B cell (primary cell): ENCODE measurements around the gene YIPF4. TPM values are rescaled to one million over a fixed set of nuclear protein-coding genes. Genes with fewer than 3 reads are reported as not detected.
"Not testable (repeated sequence)": the region's sequence is repeated elsewhere in the genome, so short reads cannot be mapped to it uniquely, and the experiment has no call there.

ENCODE experiments used
- ATAC-seq: fragments of 200-7000 bp; cut with Tn5 transposase; one replicate; pipeline ENCODE4 v1.10.0; 2021; ENCODE audit warnings: low read depth, mild to moderate bottlenecking, moderate number of reproducible peaks, moderate library complexity
- CTCF ChIA-PET: fragments of 350-600 bp; sonication (Branson Sonifier 250); formaldehyde crosslinking; loops from one replicate; lab custom pipeline; 2021; ENCODE audit warnings: antibody characterized with exemption, inconsistent platforms; lab: Charles Lee
- POLR2A ChIA-PET: fragments of 350-600 bp; sonication (Branson Sonifier 250); formaldehyde crosslinking; loops from one replicate; lab custom pipeline; 2021; ENCODE audit warnings: antibody characterized with exemption; lab: Charles Lee
- DNase-seq: peaks from one replicate; pipeline ENCODE4 v3.0.0; 2013
- H2AFZ ChIP-seq: 2 replicates; pipeline ENCODE4 v1.6.1; 2012; ENCODE audit warnings: mild to moderate bottlenecking, low read depth, low read length; ENCODE audit not compliant: insufficient read depth, poor library complexity, severe bottlenecking
- H3K27ac ChIP-seq, 2 donors: 1 replicate in 1 of 2; 2 replicates in 1 of 2; pipeline ENCODE4 v1.5.1; 2012 to 2013; ENCODE audit warnings: low read length in 2 of 2, mild to moderate bottlenecking in 2 of 2, moderate library complexity in 1 of 2
- H3K27me3 ChIP-seq, 4 experiments: fragments of 200-600 bp in 1 of 4; sonication (generic) in 1 of 4; replicated peaks in 1 of 4; 1 replicate in 2 of 4; 2 replicates in 2 of 4; pipeline versions ENCODE4 v1.6.1 to v1.7.0; 2013 to 2016; ENCODE audit warnings: low read length in 3 of 4, mild to moderate bottlenecking in 2 of 4, mixed read lengths in 1 of 4, moderate library complexity in 1 of 4; ENCODE audit not compliant: insufficient read depth in 4 of 4, control insufficient read depth in 3 of 4; ENCODE audit errors: control extremely low read depth in 1 of 4
- H3K36me3 ChIP-seq, 2 experiments: replicated peaks in 1 of 2; 1 replicate in 1 of 2; 2 replicates in 1 of 2; pipeline versions ENCODE4 v1.6.1 to v1.7.1; 2013; ENCODE audit warnings: low read length in 1 of 2; ENCODE audit not compliant: insufficient read depth in 2 of 2, control insufficient read depth in 1 of 2; ENCODE audit errors: control extremely low read depth in 1 of 2, extremely low read depth in 1 of 2
- H3K4me1 ChIP-seq, 2 donors: fragments of 200-600 bp in 1 of 2; sonication (generic) in 1 of 2; 1 replicate in 1 of 2; 2 replicates in 1 of 2; pipeline versions ENCODE4 v1.5.1 to v1.6.1; 2013 to 2017; ENCODE audit warnings: low read length in 2 of 2; ENCODE audit not compliant: control insufficient read depth in 2 of 2, insufficient read depth in 2 of 2
- H3K4me2 ChIP-seq: replicated peaks from 2 replicates; pipeline ENCODE3; 2012; ENCODE audit warnings: mild to moderate bottlenecking, low read depth, low read length; ENCODE audit not compliant: poor library complexity, severe bottlenecking
- H3K4me3 ChIP-seq, 5 experiments: fragments of 200-600 bp in 1 of 5; sonication (generic) in 1 of 5; 1 replicate in 3 of 5; 2 replicates in 2 of 5; pipeline versions ENCODE4 v1.5.1 to v1.7.0; 2011 to 2016; ENCODE audit warnings: low read length in 4 of 5, mild to moderate bottlenecking in 4 of 5, low read depth in 2 of 5, control low read depth in 1 of 5, moderate library complexity in 1 of 5; ENCODE audit not compliant: insufficient read depth in 1 of 5; ENCODE audit errors: control extremely low read depth in 1 of 5, extremely low read depth in 1 of 5
- H3K79me2 ChIP-seq: fragments of 200-600 bp; sonication (generic); one replicate; pipeline ENCODE4 v1.6.0; 2016; ENCODE audit warnings: low read length; ENCODE audit not compliant: control insufficient read depth, insufficient read depth
- H3K9ac ChIP-seq: fragments of 200-600 bp; sonication (generic); 2 replicates; pipeline ENCODE4 v1.6.1; 2017; ENCODE audit warnings: mild to moderate bottlenecking, low read length, moderate library complexity
- H3K9me3 ChIP-seq, 3 donors: one replicate each; pipeline versions ENCODE4 v1.6.1 to v1.7.1; 2013; ENCODE audit warnings: low read length in 2 of 3; ENCODE audit not compliant: control insufficient read depth in 2 of 3, insufficient read depth in 1 of 3; ENCODE audit errors: control extremely low read depth in 1 of 3
- H4K20me1 ChIP-seq: 2 replicates; pipeline ENCODE4 v1.6.0; 2012; ENCODE audit warnings: mild to moderate bottlenecking, low read length; ENCODE audit not compliant: insufficient read depth, control insufficient read depth, poor library complexity, severe bottlenecking
- H3K27ac Mint-ChIP-seq: one replicate; pipeline ENCODE4 v1.8.0; 2021; ENCODE audit warnings: mixed read lengths
- H3K27me3 Mint-ChIP-seq: one replicate; pipeline ENCODE4 v1.8.0; 2021; ENCODE audit warnings: mixed read lengths
- H3K4me1 Mint-ChIP-seq: one replicate; pipeline ENCODE4 v1.8.0; 2021; ENCODE audit warnings: mixed read lengths
- H3K4me3 Mint-ChIP-seq: one replicate; pipeline ENCODE4 v1.8.0; 2021; ENCODE audit warnings: mixed read lengths
- H3K9me3 Mint-ChIP-seq: one replicate; pipeline ENCODE4 v1.8.0; 2022; ENCODE audit warnings: mixed read lengths; ENCODE audit not compliant: insufficient read depth
- EZH2 ChIP-seq: IDR thresholded peaks from 2 replicates; pipeline ENCODE4 v1.6.1; 2012; ENCODE audit warnings: borderline replicate concordance, low read depth, mild to moderate bottlenecking, moderate library complexity, low read length; ENCODE audit not compliant: insufficient read depth, poor library complexity, severe bottlenecking
- WGBS: methylation state at CpG from one replicate; pipeline ENCODE4 v1.1.5; 2013; ENCODE audit warnings: missing lambda C conversion rate; ENCODE audit not compliant: insufficient coverage; 5-methylcytosine and 5-hydroxymethylcytosine counted together
- intact Hi-C: fragments of 100-400 bp; cut with micrococcal nuclease; formaldehyde crosslinking; loops from one replicate; pipeline ENCODE4 v1.10.0; 2022
- polyA plus RNA-seq: library from polyadenylated mRNA; depleted of rRNA; stranded (reverse); fragments of >200 nt; gene quantifications from 2 replicates; pipeline ENCODE4 v1.2.3, GENCODE V29; 2012
- total RNA-seq, 2 donors: library from RNA; stranded (reverse); fragments of 120-200 nt in 1 of 2; gene quantifications; 1 replicate in 1 of 2; 2 replicates in 1 of 2; pipeline versions ENCODE4 v1.2.3 to v1.2.4, GENCODE V29; 2013 to 2022
- TF ChIP-seq, protein P1 (sequence below): fragments of 200-600 bp; IDR thresholded peaks from one replicate; pipeline ENCODE4 v1.8.0; 2022; ENCODE audit warnings: antibody characterized with exemption, mild to moderate bottlenecking

YIPF4 gene
- total and polyA plus RNA-seq, 2 donors (not counting 1 experiment from before 2014, with no cell fraction given): 3.4 to 42.4 TPM

DNA sequence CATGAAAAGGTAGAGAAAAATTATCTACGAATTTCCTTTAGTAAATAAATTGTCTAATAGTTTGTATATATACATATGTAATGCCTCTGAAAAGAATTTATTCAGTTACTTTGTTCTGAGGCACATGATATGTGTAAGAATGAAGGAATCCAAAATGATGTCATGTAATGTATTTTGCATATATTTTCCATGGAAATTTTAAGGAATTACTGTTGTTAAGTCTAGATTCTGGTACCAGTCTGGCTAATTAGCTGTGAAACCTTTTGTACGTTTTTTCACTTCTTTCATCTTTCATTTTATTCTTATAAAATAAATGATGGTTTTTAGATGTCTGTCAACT lies 12.3 kb downstream of the YIPF4 start:
- H2AFZ ChIP-seq: no peak overlapping the region
- no peak overlapping the region for H3K27ac ChIP-seq
- Mint-ChIP-seq H3K27ac (no peak overlapping the region), H3K4me3 (no peak overlapping the region), H3K9me3 (no peaks in the 10 kb centered on the region), H3K4me1 (peaks cover 21% of the 10 kb centered on the region), H3K27me3 (no peaks in the 10 kb centered on the region)
- H3K4me1 ChIP-seq: no peaks in the 10 kb centered on the region
- H3K9ac ChIP-seq: no peak overlapping the region
- ChIA-PET POLR2A (no interaction called here), CTCF (no interaction called here)
- H4K20me1 ChIP-seq: peaks cover 38% of the 10 kb centered on the region
- intact Hi-C loops: no loop called here
- H3K9me3 ChIP-seq: peaks cover 0 to 6% (median 0%) of the 10 kb centered on the region in 3 donors
- no peak overlapping the region for H3K4me2 ChIP-seq
- no peaks in the 10 kb centered on the region for H3K27me3 ChIP-seq
- DNase-seq: no peak
- H3K79me2 ChIP-seq: peaks cover 48% of the 10 kb centered on the region
- TF ChIP-seq, protein P1, sequence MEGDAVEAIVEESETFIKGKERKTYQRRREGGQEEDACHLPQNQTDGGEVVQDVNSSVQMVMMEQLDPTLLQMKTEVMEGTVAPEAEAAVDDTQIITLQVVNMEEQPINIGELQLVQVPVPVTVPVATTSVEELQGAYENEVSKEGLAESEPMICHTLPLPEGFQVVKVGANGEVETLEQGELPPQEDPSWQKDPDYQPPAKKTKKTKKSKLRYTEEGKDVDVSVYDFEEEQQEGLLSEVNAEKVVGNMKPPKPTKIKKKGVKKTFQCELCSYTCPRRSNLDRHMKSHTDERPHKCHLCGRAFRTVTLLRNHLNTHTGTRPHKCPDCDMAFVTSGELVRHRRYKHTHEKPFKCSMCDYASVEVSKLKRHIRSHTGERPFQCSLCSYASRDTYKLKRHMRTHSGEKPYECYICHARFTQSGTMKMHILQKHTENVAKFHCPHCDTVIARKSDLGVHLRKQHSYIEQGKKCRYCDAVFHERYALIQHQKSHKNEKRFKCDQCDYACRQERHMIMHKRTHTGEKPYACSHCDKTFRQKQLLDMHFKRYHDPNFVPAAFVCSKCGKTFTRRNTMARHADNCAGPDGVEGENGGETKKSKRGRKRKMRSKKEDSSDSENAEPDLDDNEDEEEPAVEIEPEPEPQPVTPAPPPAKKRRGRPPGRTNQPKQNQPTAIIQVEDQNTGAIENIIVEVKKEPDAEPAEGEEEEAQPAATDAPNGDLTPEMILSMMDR: no peak
- TF ChIP-seq EZH2: no peak
- WGBS: no CpG with 5 or more reads among the region's 2 CpGs
- peaks cover 2 to 30% of the 10 kb centered on the region in 2 experiments for H3K36me3 ChIP-seq
- ATAC-seq: no peak
- no peak overlapping the region for H3K4me3 ChIP-seq

DNA sequence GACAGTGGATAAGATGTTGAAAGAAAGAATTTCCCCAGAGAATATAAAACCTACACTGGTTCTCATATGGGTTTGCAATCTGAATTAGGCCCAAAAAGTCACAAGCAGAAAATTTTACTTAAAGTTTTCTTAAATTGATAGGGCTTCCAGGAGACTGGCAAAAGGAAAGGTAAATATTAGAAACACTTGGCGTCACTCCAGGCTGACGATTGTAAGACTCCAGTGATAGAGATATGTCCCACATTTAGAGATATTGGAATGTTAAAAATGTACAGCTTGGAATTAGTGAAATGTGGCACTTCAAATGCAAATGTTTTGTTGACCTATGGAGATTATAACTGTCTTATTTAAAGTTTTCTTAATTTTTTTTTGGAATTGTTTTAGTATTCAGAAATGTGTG lies 14.0 kb downstream of the YIPF4 start:
- Mint-ChIP-seq H3K27ac (no peak overlapping the region), H3K4me3 (no peak overlapping the region), H3K4me1 (peaks cover 15% of the 10 kb centered on the region), H3K9me3 (no peaks in the 10 kb centered on the region), H3K27me3 (no peaks in the 10 kb centered on the region)
- peaks cover 0 to 6% (median 0%) of the 10 kb centered on the region in 3 donors for H3K9me3 ChIP-seq
- no peaks in the 10 kb centered on the region for H3K27me3 ChIP-seq
- TF ChIP-seq, protein P1: no peak
- TF ChIP-seq EZH2: no peak
- H3K79me2 ChIP-seq: peaks cover 34% of the 10 kb centered on the region
- peaks cover 4 to 30% of the 10 kb centered on the region in 2 experiments for H3K36me3 ChIP-seq
- H3K27ac ChIP-seq: no peak overlapping the region
- no peak overlapping the region for H3K4me3 ChIP-seq
- no peak for DNase-seq
- ChIA-PET CTCF (no interaction called here), POLR2A (no interaction called here)
- no peak overlapping the region for H3K9ac ChIP-seq
- intact Hi-C loops: no loop called here
- no peak overlapping the region for H3K4me2 ChIP-seq
- no peak overlapping the region for H2AFZ ChIP-seq
- WGBS: 100% methylated on average over 2 of the region's 2 CpGs
- no peak for ATAC-seq
- H3K4me1 ChIP-seq: no peaks in the 10 kb centered on the region
- peaks cover 23% of the 10 kb centered on the region for H4K20me1 ChIP-seq

DNA sequence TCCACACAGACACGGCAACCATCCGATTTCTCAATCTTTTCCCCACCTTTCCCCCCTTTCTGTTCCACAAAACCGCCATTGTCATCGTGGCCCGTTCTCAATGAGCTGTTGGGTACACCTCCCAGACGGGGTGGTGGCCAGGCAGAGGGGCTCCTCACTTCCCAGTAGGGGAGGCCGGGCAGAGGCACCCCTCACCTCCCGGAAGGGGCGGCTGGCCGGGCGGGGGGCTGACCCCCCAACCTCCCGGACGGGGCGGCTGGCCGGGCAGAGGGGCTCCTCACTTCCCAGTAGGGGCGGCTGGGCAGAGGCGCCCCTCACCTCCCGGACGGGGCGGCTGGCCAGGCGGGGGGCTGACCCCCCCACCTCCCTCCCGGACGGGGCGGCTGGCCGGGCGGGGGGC lies 15.8 kb downstream of the YIPF4 start:
- ATAC-seq: not testable (repeated sequence)

More for the DNA sequence above, 15.8 kb downstream of the YIPF4 start:
- H3K27me3 ChIP-seq, POLR2A ChIA-PET, CTCF ChIA-PET, H2AFZ ChIP-seq, H3K4me1 ChIP-seq, H3K9ac ChIP-seq, H3K4me1 Mint-ChIP-seq, H3K9me3 ChIP-seq, H3K27ac ChIP-seq, H3K27me3 Mint-ChIP-seq, H3K9me3 Mint-ChIP-seq, H3K4me3 Mint-ChIP-seq, H3K4me2 ChIP-seq, DNase-seq, H3K4me3 ChIP-seq, H3K27ac Mint-ChIP-seq, intact Hi-C loops: not testable (repeated sequence)
- Histone ChIP-seq H3K36me3 (peaks cover 4 to 32% of the 10 kb centered on the region in 2 experiments), H3K79me2 (peaks cover 20% of the 10 kb centered on the region), H4K20me1 (peaks cover 11% of the 10 kb centered on the region)
- WGBS: no CpG with 5 or more reads among the region's 26 CpGs
